Bronchial epithelial cell (primary cell): ENCODE results near the gene NOL4L. TPM values are rescaled to one million over a fixed set of nuclear protein-coding genes. Genes with fewer than 3 reads are reported as not detected.

Experiments
- DNase-seq: peaks from one replicate; pipeline ENCODE4 v3.0.0-alpha.2; 2010; ENCODE audit warnings: low read depth
- FAIRE-seq: peaks from 2 replicates; lab custom pipeline; 2011; peaks lifted over from hg19 to GRCh38; lab: Jason Lieb, UNC
- H3K27me3 ChIP-seq: 2 replicates; pipeline ENCODE4 v1.5.1; 2011; ENCODE audit warnings: low read length; ENCODE audit not compliant: control insufficient read depth, insufficient read depth
- H3K36me3 ChIP-seq: 2 replicates; pipeline ENCODE4 v1.5.1; 2011; ENCODE audit warnings: low read length; ENCODE audit not compliant: control insufficient read depth, insufficient read depth
- H3K4me3 ChIP-seq: 2 replicates; pipeline ENCODE4 v1.5.1; 2011; ENCODE audit warnings: mild to moderate bottlenecking, low read depth, low read length, control low read depth
- total RNA-seq: library from RNA; depleted of rRNA; stranded (reverse); fragments of >200 nt; gene quantifications from 2 replicates; pipeline ENCODE4 v1.2.1, GENCODE V29; 2014
- TF ChIP-seq, protein P1 (sequence below): IDR thresholded peaks from 2 replicates; pipeline ENCODE4 v1.5.1; 2011; ENCODE audit warnings: mild to moderate bottlenecking, moderate library complexity, low read length, control low read depth, inconsistent platforms; ENCODE audit not compliant: insufficient read depth, severe bottlenecking

The NOL4L gene
- total RNA-seq, 1 donor from 2014 or later = 1.8 TPM

DNA sequence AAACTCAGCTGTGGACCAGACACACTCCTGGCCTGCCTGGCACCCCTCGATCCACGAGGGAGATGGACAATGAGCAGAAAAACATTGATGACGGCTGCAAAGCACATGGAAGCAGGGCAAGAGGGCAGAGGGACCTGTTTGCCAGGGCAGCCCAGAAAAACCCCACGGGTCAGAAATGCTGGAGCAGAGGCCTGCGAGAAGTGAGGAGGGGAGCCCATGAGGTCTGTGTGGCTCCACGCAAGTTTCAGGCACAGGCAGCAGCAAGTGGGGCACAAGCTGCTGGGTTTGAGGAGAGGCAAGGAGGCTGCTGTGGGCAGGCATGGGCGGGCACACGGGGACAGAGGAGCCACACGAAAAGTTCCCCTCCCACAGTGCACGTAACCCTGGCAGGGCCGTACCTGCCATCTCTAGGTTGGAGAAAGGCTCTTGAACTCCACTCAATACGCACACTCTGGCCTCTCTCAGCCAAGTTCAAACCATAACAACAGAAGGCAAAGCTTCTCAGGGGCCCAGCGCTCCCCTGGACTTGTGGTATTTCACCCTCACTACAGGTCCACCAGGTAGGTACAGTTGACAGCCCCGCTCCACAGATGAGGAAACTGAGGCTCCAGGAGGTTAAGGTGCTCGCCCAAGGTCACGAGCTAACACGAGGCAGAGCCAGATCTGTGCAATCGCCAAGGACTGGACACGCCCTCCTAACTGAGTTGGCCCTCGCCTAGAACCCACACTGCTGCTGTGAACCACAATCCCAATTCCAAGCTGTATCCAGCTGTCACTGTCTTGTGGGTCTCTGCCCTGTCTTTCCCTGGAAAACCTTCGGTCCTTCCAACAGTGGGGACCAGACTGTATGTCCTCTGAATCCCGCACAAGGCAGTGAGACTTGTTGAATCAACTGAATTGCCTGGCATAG is 108.2 kb downstream of the NOL4L start:
- H3K27me3 ChIP-seq = no peaks in the 10 kb centered on the region
- FAIRE-seq = no peak
- H3K36me3 ChIP-seq = peaks cover 5% of the 10 kb centered on the region
- DNase-seq = no peak
- TF ChIP-seq, protein P1, sequence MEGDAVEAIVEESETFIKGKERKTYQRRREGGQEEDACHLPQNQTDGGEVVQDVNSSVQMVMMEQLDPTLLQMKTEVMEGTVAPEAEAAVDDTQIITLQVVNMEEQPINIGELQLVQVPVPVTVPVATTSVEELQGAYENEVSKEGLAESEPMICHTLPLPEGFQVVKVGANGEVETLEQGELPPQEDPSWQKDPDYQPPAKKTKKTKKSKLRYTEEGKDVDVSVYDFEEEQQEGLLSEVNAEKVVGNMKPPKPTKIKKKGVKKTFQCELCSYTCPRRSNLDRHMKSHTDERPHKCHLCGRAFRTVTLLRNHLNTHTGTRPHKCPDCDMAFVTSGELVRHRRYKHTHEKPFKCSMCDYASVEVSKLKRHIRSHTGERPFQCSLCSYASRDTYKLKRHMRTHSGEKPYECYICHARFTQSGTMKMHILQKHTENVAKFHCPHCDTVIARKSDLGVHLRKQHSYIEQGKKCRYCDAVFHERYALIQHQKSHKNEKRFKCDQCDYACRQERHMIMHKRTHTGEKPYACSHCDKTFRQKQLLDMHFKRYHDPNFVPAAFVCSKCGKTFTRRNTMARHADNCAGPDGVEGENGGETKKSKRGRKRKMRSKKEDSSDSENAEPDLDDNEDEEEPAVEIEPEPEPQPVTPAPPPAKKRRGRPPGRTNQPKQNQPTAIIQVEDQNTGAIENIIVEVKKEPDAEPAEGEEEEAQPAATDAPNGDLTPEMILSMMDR = no peak
- no peak overlapping the region for H3K4me3 ChIP-seq

DNA sequence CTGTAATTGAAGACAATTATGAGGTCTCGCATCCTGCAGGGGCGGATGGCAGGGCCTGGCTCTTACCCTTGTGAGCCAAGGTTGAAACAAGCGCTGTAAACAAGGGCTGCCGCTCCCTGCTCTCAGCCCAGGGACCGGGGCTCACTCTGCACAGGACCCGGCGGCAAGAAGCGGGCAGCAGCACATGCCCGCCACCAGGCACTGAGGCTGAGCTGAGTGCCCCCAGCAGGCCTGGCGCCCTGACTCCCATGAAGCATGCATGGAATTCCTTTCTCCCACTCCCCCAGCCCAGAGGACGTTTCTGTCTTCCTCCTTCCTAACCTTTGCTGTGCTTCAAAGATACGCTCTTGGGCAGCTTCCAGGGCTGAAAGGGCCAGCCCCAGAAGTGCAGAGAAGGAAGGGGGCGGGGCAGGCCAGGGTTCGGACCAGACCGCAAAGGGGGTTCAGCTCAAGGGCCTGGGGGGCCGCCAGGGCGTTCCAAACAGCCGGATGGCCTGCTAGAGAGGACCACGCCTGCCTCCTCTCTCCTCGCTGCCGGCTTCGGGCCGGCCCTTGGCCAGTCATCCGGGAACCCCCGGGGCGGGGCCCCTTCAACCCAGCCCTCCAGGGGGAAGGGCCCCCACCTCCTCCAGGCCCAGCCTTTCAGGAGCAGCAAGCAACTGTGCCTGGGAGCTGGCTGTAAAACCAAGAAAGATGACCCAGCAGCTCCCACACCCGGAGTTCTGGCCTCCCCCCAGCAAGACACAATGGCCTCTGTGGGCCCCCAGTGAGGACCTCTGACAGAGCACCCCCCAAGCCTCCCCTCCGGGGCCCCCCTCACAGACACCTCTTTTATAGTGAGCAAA is 109.9 kb downstream of the NOL4L start:
- H3K36me3 ChIP-seq = peaks cover 5% of the 10 kb centered on the region
- no peak overlapping the region for H3K4me3 ChIP-seq
- DNase-seq (peak; percentile 65), FAIRE-seq (no peak)
- TF ChIP-seq, protein P1 = no peak
- H3K27me3 ChIP-seq = no peaks in the 10 kb centered on the region

DNA sequence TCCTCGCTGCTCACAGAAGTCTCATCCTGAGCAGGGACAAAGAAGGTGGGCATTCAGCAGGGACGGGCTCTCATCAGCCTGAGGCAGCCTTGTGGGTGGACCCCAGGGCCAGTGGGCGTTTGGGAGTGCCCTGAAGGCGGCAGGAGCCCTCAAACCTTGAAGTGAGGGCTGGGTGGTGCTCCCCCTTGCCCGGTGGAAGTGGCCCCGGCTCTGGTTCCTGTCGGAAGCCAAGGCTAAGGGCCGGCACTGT is 110.5 kb downstream of the NOL4L start:
- Histone ChIP-seq H3K4me3 (no peak overlapping the region), H3K36me3 (peaks cover 5% of the 10 kb centered on the region), H3K27me3 (no peaks in the 10 kb centered on the region)
- TF ChIP-seq, protein P1 = no peak
- DNase-seq (no peak), FAIRE-seq (no peak)

DNA sequence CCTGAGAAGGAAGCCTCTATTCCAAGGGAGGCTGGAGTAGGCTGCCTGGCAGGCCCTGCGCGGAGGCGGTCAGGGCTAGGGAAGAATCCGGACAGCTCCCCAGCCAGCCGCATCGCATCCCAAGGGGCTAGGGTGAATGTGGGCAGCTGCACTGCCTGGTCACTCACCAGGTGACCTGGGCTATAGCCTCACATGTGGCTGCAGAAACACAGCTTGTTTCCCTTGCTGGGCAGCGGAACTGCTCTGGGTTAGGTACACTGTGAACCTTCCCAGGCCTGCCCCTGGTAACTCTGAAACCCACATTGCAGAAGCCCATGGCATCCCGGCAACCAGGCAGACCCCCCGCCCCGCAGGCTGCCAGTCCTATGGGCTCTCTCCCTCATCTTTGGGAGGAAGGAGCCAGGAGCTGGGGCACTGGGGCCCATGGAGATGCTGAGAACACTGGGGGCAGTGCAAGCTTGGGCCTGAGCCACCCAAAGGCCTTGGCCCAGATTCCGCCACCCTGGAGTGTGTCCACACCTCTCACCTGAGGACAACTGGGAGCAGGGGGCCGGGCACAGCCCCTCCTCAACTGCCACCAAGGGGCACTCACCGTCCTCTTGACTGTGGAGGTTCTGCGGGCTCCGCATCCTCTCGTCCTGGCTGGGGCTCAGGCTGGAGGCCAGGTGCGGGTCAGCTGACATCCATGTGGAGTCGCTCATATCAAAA is 111.0 kb downstream of the NOL4L start:
- no peak for FAIRE-seq
- Histone ChIP-seq H3K36me3 (peaks cover 5% of the 10 kb centered on the region), H3K4me3 (no peak overlapping the region), H3K27me3 (no peaks in the 10 kb centered on the region)
- DNase-seq = no peak
- TF ChIP-seq, protein P1 = no peak

DNA sequence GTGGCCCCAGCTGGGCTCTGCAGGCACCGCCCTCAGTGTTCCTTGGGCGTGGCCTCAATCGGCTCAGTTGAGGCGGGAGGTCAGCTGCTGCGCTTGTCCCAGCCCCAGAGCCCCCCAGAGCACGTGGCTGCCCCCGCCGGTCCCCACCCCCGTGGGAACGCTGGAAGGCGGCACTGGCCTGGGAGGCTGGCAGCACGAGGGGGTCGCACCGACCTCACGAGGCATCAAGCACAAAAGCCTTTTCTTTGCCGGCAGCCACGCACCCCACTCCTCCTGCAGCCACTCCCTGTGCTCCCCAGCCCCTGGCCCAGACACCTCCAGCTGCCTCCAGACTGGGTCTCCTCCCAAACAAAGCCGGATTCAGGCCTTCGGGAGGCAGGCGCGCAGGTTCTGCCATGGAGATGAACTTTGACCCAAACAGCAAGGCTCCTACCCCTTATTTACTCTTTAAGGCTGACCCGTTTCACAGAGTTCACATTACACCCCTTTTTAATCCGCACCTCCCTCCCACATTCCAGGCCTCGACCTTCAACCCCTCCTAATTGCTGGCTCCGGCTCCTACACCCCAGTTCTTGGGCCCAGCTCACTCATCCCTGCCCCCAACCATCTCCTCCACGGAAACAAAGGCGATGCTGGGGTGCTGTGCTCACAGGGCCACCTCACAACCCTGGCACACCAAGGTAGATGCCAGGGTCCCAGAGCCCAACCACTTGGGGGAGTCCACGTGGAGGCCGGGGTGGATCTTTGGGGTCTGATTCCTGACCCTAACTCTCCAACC is 111.7 kb downstream of the NOL4L start:
- DNase-seq (no peak), FAIRE-seq (no peak)
- peaks cover 5% of the 10 kb centered on the region for H3K36me3 ChIP-seq
- H3K4me3 ChIP-seq = no peak overlapping the region
- TF ChIP-seq, protein P1 = no peak
- no peaks in the 10 kb centered on the region for H3K27me3 ChIP-seq
